ENCODE data around the gene PURA.

DNA sequence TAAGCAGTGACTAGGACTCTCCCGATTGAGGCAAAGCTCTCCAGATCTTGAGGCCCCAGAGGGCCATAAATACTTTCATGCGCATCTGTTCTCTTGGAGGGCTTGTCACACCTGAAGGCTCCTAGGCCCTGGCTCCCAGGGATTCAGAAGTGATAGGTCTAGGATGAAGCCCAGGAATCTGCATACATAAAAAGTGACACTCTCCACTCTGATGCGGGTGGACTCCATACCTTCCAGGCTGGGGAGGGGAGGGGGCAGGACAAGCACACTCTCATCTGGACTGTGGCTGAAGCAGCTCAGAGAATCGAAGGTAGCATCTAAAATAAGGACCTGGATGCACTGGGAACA is 52.0 kb downstream of the PURA start:
- TF ChIP-seq CTCF (IDR thresholded peaks at IDR 0.05; ENCODE audit: low read depth, low read length, missing input control): no peak
- no peak for TF ChIP-seq RAD21 (IDR thresholded peaks at IDR 0.05)
- TF ChIP-seq TAF1 (conservative IDR thresholded peaks at IDR 0.05): no peak
- TF ChIP-seq JUND (IDR thresholded peaks at IDR 0.05): no peak
- TF ChIP-seq, protein P1, sequence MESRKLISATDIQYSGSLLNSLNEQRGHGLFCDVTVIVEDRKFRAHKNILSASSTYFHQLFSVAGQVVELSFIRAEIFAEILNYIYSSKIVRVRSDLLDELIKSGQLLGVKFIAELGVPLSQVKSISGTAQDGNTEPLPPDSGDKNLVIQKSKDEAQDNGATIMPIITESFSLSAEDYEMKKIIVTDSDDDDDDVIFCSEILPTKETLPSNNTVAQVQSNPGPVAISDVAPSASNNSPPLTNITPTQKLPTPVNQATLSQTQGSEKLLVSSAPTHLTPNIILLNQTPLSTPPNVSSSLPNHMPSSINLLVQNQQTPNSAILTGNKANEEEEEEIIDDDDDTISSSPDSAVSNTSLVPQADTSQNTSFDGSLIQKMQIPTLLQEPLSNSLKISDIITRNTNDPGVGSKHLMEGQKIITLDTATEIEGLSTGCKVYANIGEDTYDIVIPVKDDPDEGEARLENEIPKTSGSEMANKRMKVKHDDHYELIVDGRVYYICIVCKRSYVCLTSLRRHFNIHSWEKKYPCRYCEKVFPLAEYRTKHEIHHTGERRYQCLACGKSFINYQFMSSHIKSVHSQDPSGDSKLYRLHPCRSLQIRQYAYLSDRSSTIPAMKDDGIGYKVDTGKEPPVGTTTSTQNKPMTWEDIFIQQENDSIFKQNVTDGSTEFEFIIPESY (IDR thresholded peaks at IDR 0.05): no peak
- TF ChIP-seq, protein P2, sequence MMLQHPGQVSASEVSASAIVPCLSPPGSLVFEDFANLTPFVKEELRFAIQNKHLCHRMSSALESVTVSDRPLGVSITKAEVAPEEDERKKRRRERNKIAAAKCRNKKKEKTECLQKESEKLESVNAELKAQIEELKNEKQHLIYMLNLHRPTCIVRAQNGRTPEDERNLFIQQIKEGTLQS (IDR thresholded peaks at IDR 0.05): no peak
- no peak for TF ChIP-seq EGR1 (IDR thresholded peaks at IDR 0.05; ENCODE audit: low read depth in 2 of 2)
- TF ChIP-seq SP1 (IDR thresholded peaks at IDR 0.05): no peak

Data from liver (tissue), 3 donors.